ENCODE data around the gene ITPR2. TPM values are rescaled to one million over a fixed set of nuclear protein-coding genes. Genes with fewer than 3 reads are reported as not detected.
A peak's percentile ranks its signal among the peaks of the same experiment; 100 is the strongest.

Gene ITPR2
- total RNA-seq, 4 donors from 2014 or later = 32.6 to 49.8 (median 39.9) TPM

DNA sequence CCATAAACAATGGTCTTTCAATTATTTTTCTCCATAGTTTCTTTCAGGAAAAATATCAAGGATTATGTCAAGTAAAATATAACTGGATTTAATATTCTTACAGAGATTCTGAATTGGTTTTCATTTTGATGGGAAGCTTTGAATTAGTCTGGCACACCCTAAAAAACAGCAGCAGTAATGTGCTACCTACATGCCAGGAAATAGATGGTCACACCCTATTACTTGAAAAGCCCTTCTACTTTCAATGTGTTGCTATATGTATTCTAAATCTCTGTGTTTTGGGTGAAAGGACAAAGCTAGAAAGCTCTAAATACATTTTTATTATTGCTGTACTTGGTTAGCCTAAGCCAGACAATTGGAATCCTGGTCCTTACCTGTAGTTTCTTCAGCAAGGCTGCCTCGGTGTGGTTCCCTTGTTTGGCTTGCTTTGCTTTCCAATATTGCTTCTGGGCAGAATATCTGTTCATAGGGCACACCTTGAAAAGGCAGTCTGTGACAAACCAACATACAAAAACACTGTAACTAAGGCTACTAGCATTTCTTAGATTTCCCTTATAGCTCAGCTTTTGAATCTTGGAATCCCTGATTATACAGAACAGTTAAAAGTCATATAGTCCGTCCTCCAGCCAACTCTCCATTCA is 107.6 kb downstream of the ITPR2 start:
- 98 to 99% methylated on average over 2 of the region's 2 CpGs for WGBS, 2 donors
- Histone ChIP-seq H3K4me3 (no peak overlapping the region), H3K9me3 (no peaks in the 10 kb centered on the region), H3K27ac (no peak overlapping the region), H3K36me3 (no peaks in the 10 kb centered on the region), H3K27me3 (no peaks in the 10 kb centered on the region), H3K4me1 (peaks cover 0 to 35% (median 1%) of the 10 kb centered on the region in 4 donors)
- TF ChIP-seq, protein P1, sequence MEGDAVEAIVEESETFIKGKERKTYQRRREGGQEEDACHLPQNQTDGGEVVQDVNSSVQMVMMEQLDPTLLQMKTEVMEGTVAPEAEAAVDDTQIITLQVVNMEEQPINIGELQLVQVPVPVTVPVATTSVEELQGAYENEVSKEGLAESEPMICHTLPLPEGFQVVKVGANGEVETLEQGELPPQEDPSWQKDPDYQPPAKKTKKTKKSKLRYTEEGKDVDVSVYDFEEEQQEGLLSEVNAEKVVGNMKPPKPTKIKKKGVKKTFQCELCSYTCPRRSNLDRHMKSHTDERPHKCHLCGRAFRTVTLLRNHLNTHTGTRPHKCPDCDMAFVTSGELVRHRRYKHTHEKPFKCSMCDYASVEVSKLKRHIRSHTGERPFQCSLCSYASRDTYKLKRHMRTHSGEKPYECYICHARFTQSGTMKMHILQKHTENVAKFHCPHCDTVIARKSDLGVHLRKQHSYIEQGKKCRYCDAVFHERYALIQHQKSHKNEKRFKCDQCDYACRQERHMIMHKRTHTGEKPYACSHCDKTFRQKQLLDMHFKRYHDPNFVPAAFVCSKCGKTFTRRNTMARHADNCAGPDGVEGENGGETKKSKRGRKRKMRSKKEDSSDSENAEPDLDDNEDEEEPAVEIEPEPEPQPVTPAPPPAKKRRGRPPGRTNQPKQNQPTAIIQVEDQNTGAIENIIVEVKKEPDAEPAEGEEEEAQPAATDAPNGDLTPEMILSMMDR (IDR thresholded peaks at IDR 0.05) = no peak
- TF ChIP-seq POLR2A (IDR thresholded peaks at IDR 0.05) = no peak
- no peak for TF ChIP-seq EP300 (IDR thresholded peaks at IDR 0.05)
- no peak for DNase-seq (ENCODE audit: low spot score in 2 of 2)

DNA sequence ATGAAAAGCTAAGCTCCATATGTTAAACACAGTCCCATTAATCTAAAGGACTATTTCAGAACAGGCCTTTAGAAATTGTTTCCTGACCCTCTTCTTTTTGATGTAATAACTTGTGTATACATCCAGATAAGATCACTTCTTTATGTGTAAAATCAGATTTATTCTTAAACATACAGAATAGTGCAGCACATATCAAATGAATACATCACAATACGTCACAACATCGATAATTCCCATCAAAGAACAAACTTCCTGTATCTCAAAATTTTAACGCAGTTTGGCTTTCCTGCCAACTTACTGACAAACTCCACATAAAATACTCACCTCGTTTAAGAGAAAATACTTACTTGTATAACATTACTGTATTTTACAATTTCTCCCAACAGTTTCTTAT is 108.7 kb downstream of the ITPR2 start:
- Histone ChIP-seq H3K4me3 (no peak overlapping the region), H3K4me1 (peaks cover 0 to 35% (median 1%) of the 10 kb centered on the region in 4 donors), H3K27ac (peak overlapping the region in 1 of 4 donors; percentile 58), H3K27me3 (no peaks in the 10 kb centered on the region), H3K36me3 (no peaks in the 10 kb centered on the region), H3K9me3 (no peaks in the 10 kb centered on the region)
- 65 to 74% methylated on average over 4 of the region's 4 CpGs for WGBS, 2 donors
- no peak for DNase-seq (ENCODE audit: low spot score in 2 of 2)
- TF ChIP-seq POLR2A (IDR thresholded peaks at IDR 0.05) (no peak), EP300 (IDR thresholded peaks at IDR 0.05) (no peak)
- TF ChIP-seq, protein P1 (IDR thresholded peaks at IDR 0.05) = no peak

DNA sequence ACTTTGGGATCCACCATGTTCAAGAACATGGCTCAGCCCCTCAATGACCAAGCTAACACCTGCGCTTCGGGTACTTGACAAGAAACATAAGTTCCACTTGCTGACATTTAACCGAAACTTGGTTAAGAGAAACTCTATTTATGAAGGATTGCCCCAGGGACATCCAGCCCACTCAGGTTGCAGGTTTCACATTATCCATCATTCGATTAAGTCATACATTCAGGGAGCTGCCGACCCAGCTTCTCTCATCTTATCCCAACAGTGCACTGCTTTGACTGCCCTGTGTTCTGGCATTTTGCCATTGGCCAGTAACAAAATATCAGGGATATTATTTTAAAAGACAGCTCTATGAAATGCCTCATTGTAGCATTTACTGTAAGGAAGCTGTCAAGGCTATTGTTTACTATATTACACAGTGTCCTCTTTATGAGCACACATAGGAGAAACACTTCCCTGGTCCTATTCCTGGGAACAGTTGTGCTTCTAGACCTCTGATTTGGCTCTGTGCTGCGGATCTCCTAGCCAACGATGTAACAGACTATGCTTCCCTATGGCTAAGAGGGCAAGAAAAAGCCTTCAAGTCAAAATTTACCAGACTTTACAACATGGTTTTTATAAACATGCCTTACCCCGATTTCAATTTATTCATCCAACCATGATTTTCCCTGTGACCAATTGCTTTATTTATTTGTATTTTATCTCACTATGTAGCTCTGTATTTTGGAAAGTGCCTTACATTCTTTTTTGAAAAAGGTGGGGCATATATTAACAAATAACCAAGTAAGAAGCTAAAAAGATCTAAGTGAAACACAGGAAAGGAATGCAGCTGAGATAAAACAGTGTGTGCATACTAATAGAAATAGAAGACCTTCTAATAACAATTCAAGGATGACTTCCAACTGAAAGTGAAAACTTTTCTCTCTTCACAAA is 109.3 kb downstream of the ITPR2 start:
- WGBS, 2 donors = 41 to 49% methylated on average over 8 of the region's 8 CpGs
- TF ChIP-seq, protein P1 (IDR thresholded peaks at IDR 0.05) = no peak
- no peak for TF ChIP-seq EP300 (IDR thresholded peaks at IDR 0.05)
- no peak for TF ChIP-seq POLR2A (IDR thresholded peaks at IDR 0.05)
- H3K4me3 ChIP-seq = no peak overlapping the region
- peaks cover 0 to 34% (median 1%) of the 10 kb centered on the region in 4 donors for H3K4me1 ChIP-seq
- peak overlapping the region in 2 of 4 donors; percentile 54 to 58 for H3K27ac ChIP-seq
- DNase-seq (ENCODE audit: low spot score in 2 of 2) = no peak
- H3K9me3 ChIP-seq = no peaks in the 10 kb centered on the region
- H3K27me3 ChIP-seq = no peaks in the 10 kb centered on the region
- no peaks in the 10 kb centered on the region for H3K36me3 ChIP-seq

DNA sequence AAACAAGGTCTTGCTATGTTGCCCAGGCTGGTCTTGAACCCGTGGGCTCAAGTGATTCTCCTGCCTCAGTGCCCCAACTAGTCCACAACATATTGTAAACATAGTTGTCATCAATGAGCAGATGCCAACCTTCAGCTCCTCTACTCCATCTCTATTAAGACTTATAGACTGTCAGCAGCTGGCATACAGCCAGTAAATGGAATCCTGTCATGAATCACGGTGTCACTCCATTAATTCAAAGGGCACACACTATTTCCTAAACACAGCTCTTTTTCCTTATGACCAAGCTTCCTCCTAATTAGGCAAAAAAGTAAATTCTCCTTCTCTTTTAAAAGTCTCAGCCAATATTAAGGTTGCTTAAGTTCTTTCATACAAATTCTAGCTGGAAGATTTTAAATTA is 111.2 kb downstream of the ITPR2 start:
- Histone ChIP-seq H3K27me3 (no peaks in the 10 kb centered on the region), H3K4me1 (peaks cover 0 to 18% (median 1%) of the 10 kb centered on the region in 4 donors), H3K4me3 (no peak overlapping the region), H3K27ac (no peak overlapping the region), H3K36me3 (no peaks in the 10 kb centered on the region), H3K9me3 (no peaks in the 10 kb centered on the region)
- TF ChIP-seq, protein P1 (IDR thresholded peaks at IDR 0.05) = no peak
- TF ChIP-seq POLR2A (IDR thresholded peaks at IDR 0.05) (no peak), EP300 (IDR thresholded peaks at IDR 0.05) (no peak)
- 64 to 67% methylated on average over 2 of the region's 2 CpGs for WGBS, 2 donors
- no peak for DNase-seq (ENCODE audit: low spot score in 2 of 2)

DNA sequence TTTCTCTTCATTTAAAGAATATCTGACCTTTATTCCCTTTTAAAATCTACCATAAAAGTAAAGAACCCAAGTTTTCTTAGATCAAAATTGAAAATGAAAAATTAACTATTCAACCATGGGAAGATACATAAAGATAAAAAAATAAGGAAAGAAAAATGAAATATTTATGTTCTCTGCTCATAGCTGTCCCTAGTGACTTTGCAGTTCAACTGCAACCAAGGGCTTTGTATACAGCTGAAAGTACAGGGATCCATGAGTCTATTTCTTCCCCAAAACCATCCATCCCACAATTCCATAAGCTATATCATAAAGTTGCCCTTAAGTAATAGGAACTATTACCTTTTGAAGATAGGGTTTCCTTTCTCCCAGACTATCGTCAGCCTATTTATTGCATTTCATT is 113.1 kb downstream of the ITPR2 start:
- TF ChIP-seq POLR2A (IDR thresholded peaks at IDR 0.05) (no peak), EP300 (IDR thresholded peaks at IDR 0.05) (no peak)
- TF ChIP-seq, protein P1 (IDR thresholded peaks at IDR 0.05) = no peak
- Histone ChIP-seq H3K27me3 (no peaks in the 10 kb centered on the region), H3K4me1 (peaks cover 0 to 10% (median 1%) of the 10 kb centered on the region in 4 donors), H3K9me3 (no peaks in the 10 kb centered on the region), H3K36me3 (no peaks in the 10 kb centered on the region), H3K4me3 (no peak overlapping the region), H3K27ac (no peak overlapping the region)
- DNase-seq (ENCODE audit: low spot score in 2 of 2) = no peak
- WGBS, 2 donors = 97 to 98% methylated on average over 1 of the region's 1 CpG

Data from tibial nerve (tissue), 4 donors.